NCI-H2107 (cell line): ENCODE data around the gene PWWP2B.

Experiments used
- DNase-seq: peaks from one replicate; lab custom pipeline; 2025; lab: John Stamatoyannopoulos, UW

The PWWP2B gene

GRCh38 chr10:132447446-132448247 lies 50.6 kb downstream of the PWWP2B start:
- DNase-seq, result no peak

GRCh38 chr10:132448248-132448731 lies 51.3 kb downstream of the PWWP2B start:
- no peak for DNase-seq

GRCh38 chr10:132449051-132449810 lies 52.2 kb downstream of the PWWP2B start:
- no peak for DNase-seq

- no peak for DNase-seq
Observed at GRCh38 chr10:132449811-132450181, 52.8 kb downstream of the PWWP2B start.

- no peak for DNase-seq
Observed at GRCh38 chr10:132450466-132450824, 53.4 kb downstream of the PWWP2B start.

- DNase-seq, result no peak
Observed at GRCh38 chr10:132450825-132451505, 54.0 kb downstream of the PWWP2B start.

- DNase-seq, result no peak
Observed at GRCh38 chr10:132451506-132452215, 54.7 kb downstream of the PWWP2B start.

GRCh38 chr10:132452216-132452650 lies 55.2 kb downstream of the PWWP2B start:
- DNase-seq, result no peak

GRCh38 chr10:132452651-132453469 lies 55.9 kb downstream of the PWWP2B start:
- peak; percentile 33 for DNase-seq

- DNase-seq, result no peak
Observed at GRCh38 chr10:132453470-132453861, 56.5 kb downstream of the PWWP2B start.

GRCh38 chr10:132454296-132455198 lies 57.5 kb downstream of the PWWP2B start:
- DNase-seq, result no peak

GRCh38 chr10:132455441-132455971 lies 58.5 kb downstream of the PWWP2B start:
- DNase-seq, result no peak

GRCh38 chr10:132455986-132456847 lies 59.2 kb downstream of the PWWP2B start:
- DNase-seq, result no peak

GRCh38 chr10:132456881-132457280 lies 59.9 kb downstream of the PWWP2B start:
- DNase-seq, result no peak

- peak; percentile 55 for DNase-seq
Observed at GRCh38 chr10:132457328-132458070, 60.5 kb downstream of the PWWP2B start.

- DNase-seq, result no peak
Observed at GRCh38 chr10:132458071-132458585, 61.1 kb downstream of the PWWP2B start.

- no peak for DNase-seq
Observed at GRCh38 chr10:132458586-132459300, 61.7 kb downstream of the PWWP2B start.
